Measurements from ENCODE around the gene CNTNAP5. TPM values are rescaled to one million over a fixed set of nuclear protein-coding genes. Genes with fewer than 3 reads are reported as not detected.

CNTNAP5 gene
- total RNA-seq, 1 experiment from 2014 or later, result not detected

DNA sequence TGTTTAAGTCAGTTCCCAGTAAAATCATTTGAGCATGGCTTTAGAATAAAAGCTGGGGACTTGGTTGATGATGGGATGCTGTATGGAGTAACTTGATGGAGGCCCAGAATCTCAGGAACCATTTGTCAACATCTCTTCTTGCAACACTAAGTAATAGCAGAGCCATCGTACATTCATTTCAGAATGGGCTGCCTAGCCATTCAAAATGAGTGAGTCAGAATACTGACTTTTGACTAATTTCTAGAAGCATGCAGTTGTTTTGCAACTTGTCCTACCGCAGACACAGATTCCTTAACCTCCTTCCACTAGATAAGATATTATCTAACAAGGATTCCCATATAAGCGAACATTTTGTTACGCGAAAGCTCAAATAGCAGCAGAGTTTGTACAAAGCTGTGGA lies 229.5 kb downstream of the CNTNAP5 start:
- no peak overlapping the region for H3K27ac Mint-ChIP-seq (ENCODE audit: low read depth, unreplicated experiment)
- BruUV-seq (replicated peaks), result no TSS peak
- DNase-seq (ENCODE audit: unreplicated experiment), result peak; percentile 65
- ChIA-PET POLR2A (interaction anchor here (0.7 kb wide), 1 partner anchor 606 kb away, joined by 3 read pairs; no protein-coding TSS in a partner anchor), CTCF (interaction anchor here (0.5 to 0.7 kb wide), 3 partner anchors 19 to 1489 kb away, joined by 3 to 4 read pairs (median 3); no protein-coding TSS in a partner anchor)
- TF ChIP-seq, protein P1, sequence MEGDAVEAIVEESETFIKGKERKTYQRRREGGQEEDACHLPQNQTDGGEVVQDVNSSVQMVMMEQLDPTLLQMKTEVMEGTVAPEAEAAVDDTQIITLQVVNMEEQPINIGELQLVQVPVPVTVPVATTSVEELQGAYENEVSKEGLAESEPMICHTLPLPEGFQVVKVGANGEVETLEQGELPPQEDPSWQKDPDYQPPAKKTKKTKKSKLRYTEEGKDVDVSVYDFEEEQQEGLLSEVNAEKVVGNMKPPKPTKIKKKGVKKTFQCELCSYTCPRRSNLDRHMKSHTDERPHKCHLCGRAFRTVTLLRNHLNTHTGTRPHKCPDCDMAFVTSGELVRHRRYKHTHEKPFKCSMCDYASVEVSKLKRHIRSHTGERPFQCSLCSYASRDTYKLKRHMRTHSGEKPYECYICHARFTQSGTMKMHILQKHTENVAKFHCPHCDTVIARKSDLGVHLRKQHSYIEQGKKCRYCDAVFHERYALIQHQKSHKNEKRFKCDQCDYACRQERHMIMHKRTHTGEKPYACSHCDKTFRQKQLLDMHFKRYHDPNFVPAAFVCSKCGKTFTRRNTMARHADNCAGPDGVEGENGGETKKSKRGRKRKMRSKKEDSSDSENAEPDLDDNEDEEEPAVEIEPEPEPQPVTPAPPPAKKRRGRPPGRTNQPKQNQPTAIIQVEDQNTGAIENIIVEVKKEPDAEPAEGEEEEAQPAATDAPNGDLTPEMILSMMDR (IDR thresholded peaks at IDR 0.05; ENCODE audit: unreplicated experiment), result no peak
- no peak overlapping the region for H3K4me3 Mint-ChIP-seq (ENCODE audit: unreplicated experiment)
- intact Hi-C loops (cut with micrococcal nuclease), result loop anchor here (10.0 kb wide), 1 partner anchor 140 kb away; no protein-coding TSS in a partner anchor
- H3K27me3 Mint-ChIP-seq (ENCODE audit: insufficient read depth, unreplicated experiment), result no peaks in the 10 kb centered on the region
- H3K36me3 Mint-ChIP-seq (ENCODE audit: insufficient read depth, unreplicated experiment), result no peaks in the 10 kb centered on the region
- peaks cover 52% of the 10 kb centered on the region for H3K4me1 Mint-ChIP-seq (ENCODE audit: insufficient read depth, unreplicated experiment)
- H3K9me3 Mint-ChIP-seq (ENCODE audit: unreplicated experiment), result no peaks in the 10 kb centered on the region

DNA sequence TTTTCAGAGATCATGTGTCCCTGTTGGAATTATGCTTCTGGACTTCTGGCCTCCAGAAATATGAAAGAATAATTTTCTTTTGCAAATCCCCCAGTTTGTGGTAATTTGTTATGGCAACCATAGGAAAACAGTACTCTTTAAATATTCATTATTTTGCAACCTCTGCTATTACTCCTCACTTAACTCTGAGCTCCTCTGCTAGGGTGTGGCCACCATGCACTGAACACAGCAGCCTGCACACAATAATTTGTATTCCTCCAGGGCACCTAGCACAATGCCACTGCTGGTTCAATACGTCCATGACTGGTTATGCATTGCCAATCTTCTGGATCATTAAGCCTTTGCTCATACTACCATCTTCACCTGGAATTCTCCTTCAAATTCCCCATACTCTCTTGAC lies 232.0 kb downstream of the CNTNAP5 start:
- intact Hi-C loops (cut with micrococcal nuclease), result loop anchor here (10.0 kb wide), 1 partner anchor 142 kb away; no protein-coding TSS in a partner anchor
- H3K9me3 Mint-ChIP-seq (ENCODE audit: unreplicated experiment), result no peaks in the 10 kb centered on the region
- H3K27ac Mint-ChIP-seq (ENCODE audit: low read depth, unreplicated experiment), result no peak overlapping the region
- TF ChIP-seq, protein P1 (IDR thresholded peaks at IDR 0.05; ENCODE audit: unreplicated experiment), result no peak
- H3K4me1 Mint-ChIP-seq (ENCODE audit: insufficient read depth, unreplicated experiment), result peaks cover 30% of the 10 kb centered on the region
- ChIA-PET CTCF (interaction anchor here (0.7 kb wide), 1 partner anchor 36 kb away, joined by 3 read pairs; no protein-coding TSS in a partner anchor), POLR2A (interaction anchor here (0.7 to 1.1 kb wide), 3 partner anchors 11 to 95 kb away, joined by 3 read pairs; no protein-coding TSS in a partner anchor)
- H3K4me3 Mint-ChIP-seq (ENCODE audit: unreplicated experiment), result no peak overlapping the region
- no peaks in the 10 kb centered on the region for H3K36me3 Mint-ChIP-seq (ENCODE audit: insufficient read depth, unreplicated experiment)
- H3K27me3 Mint-ChIP-seq (ENCODE audit: insufficient read depth, unreplicated experiment), result no peaks in the 10 kb centered on the region
- DNase-seq (ENCODE audit: unreplicated experiment), result no peak
- BruUV-seq (replicated peaks), result no TSS peak

DNA sequence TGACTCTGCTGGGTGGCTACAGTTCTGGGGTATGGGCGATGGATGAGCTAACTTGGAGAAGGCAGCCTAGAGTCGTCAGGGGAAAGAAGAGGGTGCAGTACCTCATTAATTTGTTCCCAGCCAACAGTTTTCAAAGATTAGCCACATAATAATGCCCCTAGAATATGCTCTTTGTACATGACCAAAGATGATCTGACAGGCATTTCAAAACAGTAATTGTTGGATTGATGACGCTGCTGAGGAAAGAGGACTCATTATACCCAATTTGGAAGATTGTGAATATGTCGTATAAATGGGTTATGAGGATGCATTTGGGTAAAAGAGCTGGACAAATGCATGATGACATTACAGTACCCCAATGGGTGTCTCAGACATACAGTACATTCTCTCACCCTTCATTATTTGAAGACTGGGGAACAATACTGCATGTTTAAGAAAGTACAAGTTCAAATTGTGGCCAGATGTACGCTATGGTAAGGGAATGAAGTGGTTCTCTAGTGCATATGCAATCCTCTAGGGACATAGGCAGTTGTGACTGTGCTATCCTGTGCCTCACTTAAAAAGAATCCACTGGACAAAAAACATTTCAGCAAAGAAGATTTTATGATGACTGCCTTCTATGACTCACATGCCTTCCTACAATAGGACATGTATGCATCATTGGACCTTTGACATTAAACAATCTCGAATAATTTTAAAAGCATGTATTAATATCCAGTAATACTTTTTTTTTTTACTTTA lies 233.2 kb downstream of the CNTNAP5 start:
- Mint-ChIP-seq H3K36me3 (ENCODE audit: insufficient read depth, unreplicated experiment) (no peaks in the 10 kb centered on the region), H3K4me3 (ENCODE audit: unreplicated experiment) (no peak overlapping the region), H3K27ac (ENCODE audit: low read depth, unreplicated experiment) (no peak overlapping the region), H3K9me3 (ENCODE audit: unreplicated experiment) (no peaks in the 10 kb centered on the region), H3K27me3 (ENCODE audit: insufficient read depth, unreplicated experiment) (no peaks in the 10 kb centered on the region), H3K4me1 (ENCODE audit: insufficient read depth, unreplicated experiment) (peaks cover 30% of the 10 kb centered on the region)
- BruUV-seq (replicated peaks), result no TSS peak
- intact Hi-C loops (cut with micrococcal nuclease), result loop anchor here (10.0 kb wide), 1 partner anchor 144 kb away; no protein-coding TSS in a partner anchor
- POLR2A ChIA-PET, result interaction anchor here (0.7 kb wide), 1 partner anchor 147 kb away, joined by 3 read pairs; no protein-coding TSS in a partner anchor
- CTCF ChIA-PET, result no interaction called here
- TF ChIP-seq, protein P1 (IDR thresholded peaks at IDR 0.05; ENCODE audit: unreplicated experiment), result no peak
- DNase-seq (ENCODE audit: unreplicated experiment), result peak; percentile 54

DNA sequence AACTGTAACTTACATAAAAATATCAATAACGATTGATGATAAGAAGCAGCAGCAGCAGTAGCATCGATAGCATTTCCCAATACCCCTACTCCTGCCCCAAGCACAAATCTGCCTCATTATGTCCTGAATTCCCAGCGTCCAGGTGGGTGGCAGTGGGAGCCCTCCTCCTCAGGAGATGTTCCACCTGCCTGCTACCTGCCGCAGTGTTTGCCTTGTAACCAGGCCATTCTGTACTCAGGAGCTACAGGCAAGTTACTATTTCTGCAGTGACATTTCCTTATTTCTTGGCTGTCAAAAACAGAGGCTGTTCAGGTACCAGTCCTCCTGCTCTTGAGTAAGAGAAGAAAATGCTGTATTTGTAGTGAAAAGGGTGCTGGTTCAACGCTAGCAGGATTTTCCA lies 236.4 kb downstream of the CNTNAP5 start:
- BruUV-seq (replicated peaks), result no TSS peak
- intact Hi-C loops (cut with micrococcal nuclease), result no loop called here
- Mint-ChIP-seq H3K4me1 (ENCODE audit: insufficient read depth, unreplicated experiment) (peaks cover 22% of the 10 kb centered on the region), H3K4me3 (ENCODE audit: unreplicated experiment) (no peak overlapping the region), H3K27me3 (ENCODE audit: insufficient read depth, unreplicated experiment) (no peaks in the 10 kb centered on the region), H3K9me3 (ENCODE audit: unreplicated experiment) (no peaks in the 10 kb centered on the region), H3K27ac (ENCODE audit: low read depth, unreplicated experiment) (no peak overlapping the region), H3K36me3 (ENCODE audit: insufficient read depth, unreplicated experiment) (no peaks in the 10 kb centered on the region)
- ChIA-PET POLR2A (interaction anchor here (0.6 kb wide), 1 partner anchor 135 kb away, joined by 3 read pairs; no protein-coding TSS in a partner anchor), CTCF (no interaction called here)
- TF ChIP-seq, protein P1 (IDR thresholded peaks at IDR 0.05; ENCODE audit: unreplicated experiment), result no peak
- DNase-seq (ENCODE audit: unreplicated experiment), result no peak
